PC-3 (cell line): Measurements from ENCODE around the gene CD82. TPM values are rescaled to one million over a fixed set of nuclear protein-coding genes. Genes with fewer than 3 reads are reported as not detected.
A peak's percentile ranks its signal among the peaks of the same experiment; 100 is the strongest.

Source experiments
- ATAC-seq: fragments of 200-7000 bp; cut with Tn5 transposase; 2 replicates; pipeline ENCODE4 v1.9.1; 2020; ENCODE audit warnings: mild to moderate bottlenecking, moderate library complexity
- BruUV-seq: library from RNA; stranded (reverse); fragments of 400-500 nt; replicated peaks from 2 replicates; lab custom pipeline; 2021; lab: Mats Ljungman, UMichigan
- CTCF ChIA-PET: fragments of 300-600 bp; sonication (Branson Sonifier 250); formaldehyde crosslinking; loops from one replicate; lab custom pipeline; 2022; ENCODE audit warnings: antibody characterized with exemption; lab: Charles Lee
- POLR2A ChIA-PET: fragments of 300-600 bp; sonication (Branson Sonifier 250); formaldehyde crosslinking; loops from one replicate; lab custom pipeline; 2022; ENCODE audit warnings: antibody characterized with exemption; ENCODE audit not compliant: unreplicated experiment; lab: Charles Lee
- DNase-seq: peaks from one replicate; pipeline ENCODE4 v3.0.0-alpha.2; 2015
- H2AFZ ChIP-seq: fragments of 300-600 bp; sonication (generic); 2 replicates; pipeline ENCODE4 v1.6.0; 2016; ENCODE audit warnings: antibody characterized with exemption, low read length
- H3F3A ChIP-seq: fragments of 300-600 bp; sonication (generic); one replicate; pipeline ENCODE4 v1.6.0; 2017; ENCODE audit warnings: antibody characterized with exemption, low read length, control low read depth, mild to moderate bottlenecking; ENCODE audit not compliant: unreplicated experiment
- H3K27ac ChIP-seq: fragments of 300-600 bp; sonication (generic); 2 replicates; pipeline ENCODE4 v1.5.1; 2016; ENCODE audit warnings: mild to moderate bottlenecking, low read length
- H3K27me3 ChIP-seq: fragments of 300-600 bp; sonication (generic); 2 replicates; pipeline ENCODE4 v1.6.1; 2016; ENCODE audit warnings: low read length, mixed read lengths
- H3K36me3 ChIP-seq: fragments of 300-600 bp; sonication (generic); 2 replicates; pipeline ENCODE4 v1.6.1; 2016; ENCODE audit warnings: low read depth, mixed run types, low read length, mixed read lengths
- H3K4me1 ChIP-seq: fragments of 300-600 bp; sonication (generic); 2 replicates; pipeline ENCODE4 v1.5.1; 2016; ENCODE audit warnings: low read length; ENCODE audit not compliant: insufficient read depth
- H3K4me2 ChIP-seq: fragments of 300-600 bp; sonication (generic); 2 replicates; pipeline ENCODE4 v1.6.0; 2016; ENCODE audit warnings: low read length
- H3K4me3 ChIP-seq: fragments of 300-600 bp; sonication (generic); 2 replicates; pipeline ENCODE4 v1.5.1; 2016; ENCODE audit warnings: mild to moderate bottlenecking, low read length, mixed read lengths
- H3K79me2 ChIP-seq: fragments of 300-600 bp; sonication (generic); 2 replicates; pipeline ENCODE4 v1.6.1; 2017; ENCODE audit warnings: low read length, mixed read lengths
- H3K9ac ChIP-seq: fragments of 300-600 bp; sonication (generic); 2 replicates; pipeline ENCODE4 v1.6.0; 2016; ENCODE audit warnings: mild to moderate bottlenecking, low read length
- H3K9me2 ChIP-seq: fragments of 300-600 bp; sonication (generic); replicated peaks from 2 replicates; pipeline ENCODE4 v1.6.1; 2016; ENCODE audit warnings: mixed run types, low read length, mixed read lengths
- H3K9me3 ChIP-seq: fragments of 300-600 bp; sonication (generic); 2 replicates; pipeline ENCODE4 v1.6.1; 2016; ENCODE audit warnings: low read length, mixed read lengths
- H4K20me1 ChIP-seq: fragments of 300-600 bp; sonication (generic); 2 replicates; pipeline ENCODE4 v1.6.1; 2016; ENCODE audit warnings: low read length, mixed read lengths
- EZH2 ChIP-seq: fragments of 300-600 bp; sonication (generic); IDR thresholded peaks from one replicate; pipeline ENCODE4 v1.6.1; 2017; ENCODE audit warnings: antibody characterized with exemption, mild to moderate bottlenecking, low read length; ENCODE audit not compliant: unreplicated experiment
- EZH2phosphoT487 ChIP-seq: fragments of 300-600 bp; sonication (generic); IDR thresholded peaks from 2 replicates; pipeline ENCODE4 v1.6.1; 2018; ENCODE audit warnings: mild to moderate bottlenecking, antibody characterized with exemption, low read length, borderline replicate concordance
- intact Hi-C: fragments of 100-400 bp; cut with micrococcal nuclease; formaldehyde crosslinking; loops from 2 replicates; pipeline ENCODE4 v1.9.0; 2023
- total RNA-seq: library from RNA; depleted of rRNA; stranded (reverse); fragments of >200 nt; gene quantifications from 2 replicates; pipeline ENCODE4 v1.2.3, GENCODE V29; 2014
- TF ChIP-seq, protein P1 (sequence below): fragments of 300-600 bp; sonication (generic); conservative IDR thresholded peaks from 2 replicates; pipeline ENCODE4 v1.5.1; 2017; ENCODE audit warnings: antibody characterized with exemption, low read depth, mild to moderate bottlenecking, low read length

Gene CD82
- total RNA-seq, 1 experiment from 2014 or later = 5.0 TPM

DNA sequence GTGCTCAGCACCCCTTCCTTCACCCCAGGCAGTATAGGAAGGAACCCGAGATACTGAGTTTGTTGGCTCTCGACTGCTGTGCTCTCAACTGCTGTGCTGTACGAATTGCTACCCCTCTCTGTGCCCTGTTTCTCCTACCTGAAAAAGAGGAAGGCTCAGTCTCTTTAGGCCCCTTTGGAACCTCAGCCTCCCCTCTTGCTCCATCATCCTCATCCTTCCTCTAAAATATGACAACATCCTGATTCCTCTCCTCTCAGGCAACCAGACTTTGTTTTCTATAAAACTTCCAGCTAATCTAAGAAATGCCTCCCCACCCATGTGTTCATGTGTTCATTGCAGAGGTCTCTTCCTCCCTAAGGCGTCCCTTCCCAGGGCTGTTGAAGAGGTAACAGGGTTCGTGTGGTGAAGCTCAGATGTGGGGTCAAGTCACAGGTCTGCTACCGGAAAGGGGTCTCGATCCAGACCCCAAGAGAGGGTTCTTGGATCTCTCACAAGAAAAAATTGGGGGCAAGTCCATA lies 35.5 kb upstream of the CD82 start:
- no peaks in the 10 kb centered on the region for H3K79me2 ChIP-seq
- H3K4me1 ChIP-seq = no peaks in the 10 kb centered on the region
- peaks cover 3% of the 10 kb centered on the region; the same call in 1 of the 2 replicates for H3K27me3 ChIP-seq
- H3K9me2 ChIP-seq = no peaks in the 10 kb centered on the region
- no peaks in the 10 kb centered on the region for H3K9me3 ChIP-seq
- no peak overlapping the region for H3K27ac ChIP-seq
- H4K20me1 ChIP-seq = no peaks in the 10 kb centered on the region
- intact Hi-C loops = no loop called here
- no peak overlapping the region for H2AFZ ChIP-seq
- H3K4me2 ChIP-seq = no peak overlapping the region
- no peak for ATAC-seq
- no peak overlapping the region for H3K4me3 ChIP-seq
- ChIA-PET POLR2A (no interaction called here), CTCF (no interaction called here)
- H3K36me3 ChIP-seq = no peaks in the 10 kb centered on the region
- no peaks in the 10 kb centered on the region for H3F3A ChIP-seq
- BruUV-seq = no TSS peak
- TF ChIP-seq, protein P1, sequence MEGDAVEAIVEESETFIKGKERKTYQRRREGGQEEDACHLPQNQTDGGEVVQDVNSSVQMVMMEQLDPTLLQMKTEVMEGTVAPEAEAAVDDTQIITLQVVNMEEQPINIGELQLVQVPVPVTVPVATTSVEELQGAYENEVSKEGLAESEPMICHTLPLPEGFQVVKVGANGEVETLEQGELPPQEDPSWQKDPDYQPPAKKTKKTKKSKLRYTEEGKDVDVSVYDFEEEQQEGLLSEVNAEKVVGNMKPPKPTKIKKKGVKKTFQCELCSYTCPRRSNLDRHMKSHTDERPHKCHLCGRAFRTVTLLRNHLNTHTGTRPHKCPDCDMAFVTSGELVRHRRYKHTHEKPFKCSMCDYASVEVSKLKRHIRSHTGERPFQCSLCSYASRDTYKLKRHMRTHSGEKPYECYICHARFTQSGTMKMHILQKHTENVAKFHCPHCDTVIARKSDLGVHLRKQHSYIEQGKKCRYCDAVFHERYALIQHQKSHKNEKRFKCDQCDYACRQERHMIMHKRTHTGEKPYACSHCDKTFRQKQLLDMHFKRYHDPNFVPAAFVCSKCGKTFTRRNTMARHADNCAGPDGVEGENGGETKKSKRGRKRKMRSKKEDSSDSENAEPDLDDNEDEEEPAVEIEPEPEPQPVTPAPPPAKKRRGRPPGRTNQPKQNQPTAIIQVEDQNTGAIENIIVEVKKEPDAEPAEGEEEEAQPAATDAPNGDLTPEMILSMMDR = no peak
- TF ChIP-seq EZH2 (no peak), EZH2phosphoT487 (no peak)
- no peak for DNase-seq
- no peak overlapping the region for H3K9ac ChIP-seq

DNA sequence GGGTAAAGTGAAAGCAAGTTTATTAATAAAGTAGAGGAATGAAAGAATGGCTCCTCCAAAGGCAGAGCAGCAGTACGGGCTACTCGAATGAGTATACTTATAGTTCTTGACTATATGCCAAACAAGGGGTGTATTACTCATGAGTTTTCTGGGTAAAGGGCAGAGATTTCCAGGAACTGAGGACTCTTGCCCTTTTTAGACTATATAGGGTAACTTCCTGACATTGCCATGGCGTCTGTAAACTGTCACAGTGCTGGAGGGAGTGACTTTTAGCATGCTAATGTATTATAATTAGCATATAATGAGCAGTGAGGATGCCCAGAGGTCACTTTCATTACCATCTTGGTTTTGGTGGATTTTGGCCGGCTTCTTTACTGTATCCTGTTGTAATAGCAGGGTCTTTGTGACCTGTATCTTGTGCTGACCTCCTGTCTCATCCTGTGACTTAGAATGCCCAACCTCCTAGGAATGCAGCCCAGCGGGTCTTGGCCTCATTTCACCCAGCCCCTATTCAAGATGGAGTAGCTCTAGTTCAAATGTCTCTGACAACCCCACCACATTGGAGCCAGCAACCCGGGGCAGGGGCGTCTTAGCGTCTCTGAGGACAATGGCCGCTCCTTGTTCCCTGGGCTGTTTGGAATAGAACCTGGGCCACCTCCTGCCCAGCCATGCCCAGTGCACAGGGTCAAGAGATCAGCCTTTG lies 34.9 kb upstream of the CD82 start:
- no TSS peak for BruUV-seq
- intact Hi-C loops = no loop called here
- Histone ChIP-seq H3F3A (no peaks in the 10 kb centered on the region), H4K20me1 (no peaks in the 10 kb centered on the region), H3K79me2 (no peaks in the 10 kb centered on the region), H3K36me3 (no peaks in the 10 kb centered on the region), H3K9me2 (no peaks in the 10 kb centered on the region), H3K4me1 (no peaks in the 10 kb centered on the region), H3K27me3 (peaks cover 3% of the 10 kb centered on the region; the same call in 1 of the 2 replicates), H3K9me3 (no peaks in the 10 kb centered on the region), H3K9ac (no peak overlapping the region), H2AFZ (no peak overlapping the region), H3K4me3 (no peak overlapping the region), H3K4me2 (no peak overlapping the region), H3K27ac (no peak overlapping the region)
- TF ChIP-seq EZH2phosphoT487 (no peak), EZH2 (no peak)
- TF ChIP-seq, protein P1 = no peak
- peak; percentile 47 for DNase-seq
- ChIA-PET CTCF (no interaction called here), POLR2A (no interaction called here)
- no peak for ATAC-seq

DNA sequence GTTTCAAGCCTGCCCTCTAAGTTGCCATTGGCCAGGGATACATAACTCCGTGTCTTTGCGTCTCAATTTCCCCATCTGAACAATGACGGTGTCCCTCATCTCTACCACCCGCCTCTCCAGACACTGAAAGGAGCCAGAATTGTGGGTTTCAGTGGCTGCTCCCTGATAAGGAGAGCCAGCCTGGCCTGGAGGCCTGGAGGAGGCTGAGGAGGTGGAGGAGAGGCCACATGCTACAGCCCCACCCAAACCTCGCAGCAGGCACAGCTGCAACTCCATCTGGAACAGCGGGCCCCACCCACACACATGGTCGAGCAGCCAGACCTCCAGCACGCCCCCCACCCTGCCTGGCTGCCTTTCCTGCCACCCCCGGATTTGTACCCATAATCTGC lies 34.4 kb upstream of the CD82 start:
- no peaks in the 10 kb centered on the region for H3K36me3 ChIP-seq

More for the DNA sequence above, 34.4 kb upstream of the CD82 start:
- H4K20me1 ChIP-seq = no peaks in the 10 kb centered on the region
- ChIA-PET CTCF (no interaction called here), POLR2A (no interaction called here)
- TF ChIP-seq, protein P1 = no peak
- TF ChIP-seq EZH2phosphoT487 (no peak), EZH2 (no peak)
- H3K27me3 ChIP-seq = peaks cover 3% of the 10 kb centered on the region; the same call in 1 of the 2 replicates
- H3K4me2 ChIP-seq = no peak overlapping the region
- H3K27ac ChIP-seq = no peak overlapping the region
- intact Hi-C loops = no loop called here
- H3K79me2 ChIP-seq = no peaks in the 10 kb centered on the region
- H3K9me3 ChIP-seq = no peaks in the 10 kb centered on the region
- no peak overlapping the region for H3K4me3 ChIP-seq
- H3K9me2 ChIP-seq = no peaks in the 10 kb centered on the region
- no peak overlapping the region for H3K9ac ChIP-seq
- no peak for ATAC-seq
- BruUV-seq = no TSS peak
- no peaks in the 10 kb centered on the region for H3K4me1 ChIP-seq
- H3F3A ChIP-seq = no peaks in the 10 kb centered on the region
- no peak for DNase-seq
- H2AFZ ChIP-seq = no peak overlapping the region
